ENCODE results near the gene SCUBE2.

- TF ChIP-seq CTCF (IDR thresholded peaks at IDR 0.05) = no peak
- TF ChIP-seq POLR2A (IDR thresholded peaks at IDR 0.05) = no peak
Measured at GRCh38 chr11:9072626-9073176, 18.7 kb downstream of the SCUBE2 start.
